GM10266 (cell line): ENCODE measurements around the gene IFRD2.
A peak's percentile ranks its signal among the peaks of the same experiment; 100 is the strongest.
"Not testable (repeated sequence)": the region's sequence is repeated elsewhere in the genome, so short reads cannot be mapped to it uniquely, and the experiment has no call there.

Experiments
- DNase-seq: peaks from one replicate; pipeline ENCODE4 v3.0.0; 2012; ENCODE audit errors: extremely low spot score
- CTCF ChIP-seq: IDR thresholded peaks from 2 replicates; pipeline ENCODE4 v1.5.1; 2012; ENCODE audit warnings: mild to moderate bottlenecking, low read depth; ENCODE audit not compliant: control insufficient read depth, insufficient read depth; ENCODE audit errors: missing control alignments

Gene IFRD2

GRCh38 chr3:50263478-50264382 lies 28.5 kb downstream of the IFRD2 start:
- TF ChIP-seq CTCF = no peak
- no peak for DNase-seq

DNA sequence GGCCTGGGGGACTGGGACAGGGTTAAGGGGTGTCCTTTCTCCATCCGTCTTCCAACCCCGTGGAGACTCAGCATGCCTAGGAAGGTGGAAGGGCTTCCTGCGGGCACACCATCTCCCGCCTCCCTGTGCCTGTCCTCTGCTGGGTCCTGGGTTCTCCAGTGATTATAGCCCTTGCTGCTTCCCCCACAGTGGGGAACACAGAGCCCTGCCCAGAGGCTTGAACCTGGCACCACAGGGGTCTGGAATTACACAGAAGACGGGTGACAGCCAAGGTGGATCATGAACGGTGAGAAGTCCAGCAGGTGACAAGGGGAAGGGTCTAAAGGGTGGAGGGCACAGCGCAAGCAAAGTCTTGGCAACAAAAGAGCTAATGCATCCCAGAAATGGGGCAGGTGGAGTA lies 29.5 kb downstream of the IFRD2 start:
- no peak for DNase-seq
- no peak for TF ChIP-seq CTCF

DNA sequence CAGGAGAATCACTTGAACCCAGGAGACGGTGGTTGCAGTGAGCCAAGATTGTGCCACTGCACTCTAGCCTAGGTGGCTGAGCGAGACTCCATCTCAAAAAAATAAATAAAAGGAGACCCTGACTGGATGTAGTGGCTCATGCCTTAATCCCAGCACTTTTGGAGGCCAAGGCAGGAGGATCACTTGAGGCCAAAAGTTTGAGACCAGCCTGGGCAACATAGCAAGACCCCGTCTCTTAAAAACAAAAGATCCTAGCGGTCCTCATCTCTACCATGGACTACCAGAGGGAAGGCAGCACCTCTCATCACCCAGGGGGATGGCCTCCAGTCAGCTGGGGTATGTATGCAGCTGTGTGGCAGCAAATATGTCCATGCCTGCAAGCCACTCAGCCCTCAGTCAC lies 30.0 kb downstream of the IFRD2 start:
- not testable (repeated sequence) for DNase-seq

GRCh38 chr3:50261505-50261904 lies 30.7 kb downstream of the IFRD2 start:
- DNase-seq = peak; percentile 42
- no peak for TF ChIP-seq CTCF

DNA sequence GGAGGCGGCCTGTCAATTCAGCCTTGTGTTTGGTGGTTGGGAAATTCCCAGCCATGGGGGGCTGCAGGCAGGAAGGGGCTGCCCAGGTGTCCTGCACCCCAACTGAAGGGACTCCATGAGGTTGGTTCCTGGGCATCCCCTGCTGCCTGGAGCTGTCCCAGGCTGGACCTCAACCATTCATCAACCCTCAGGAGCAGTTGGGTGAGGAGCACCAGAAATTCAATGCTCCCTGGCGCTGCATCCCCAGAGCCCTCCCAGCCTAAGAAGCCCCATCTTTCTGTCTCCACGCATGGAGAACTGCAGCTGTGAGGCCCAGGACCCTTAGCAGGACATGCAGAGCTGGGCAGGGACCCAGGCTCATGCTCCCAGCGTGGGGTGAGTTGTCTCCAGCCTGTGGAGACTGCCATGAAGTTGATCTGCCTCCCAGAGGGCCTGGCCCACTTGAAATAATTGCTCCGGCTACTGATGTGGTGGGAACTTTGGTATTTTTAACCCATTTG lies 31.2 kb downstream of the IFRD2 start:
- no peak for TF ChIP-seq CTCF
- DNase-seq = no peak

GRCh38 chr3:50260027-50260941 lies 31.9 kb downstream of the IFRD2 start:
- TF ChIP-seq CTCF = peak; percentile 99
- DNase-seq = peak; percentile 98

GRCh38 chr3:50259432-50260026 lies 32.7 kb downstream of the IFRD2 start:
- DNase-seq = no peak
- TF ChIP-seq CTCF = no peak
